ENCODE data around the gene IL4I1.

IL4I1 gene

DNA sequence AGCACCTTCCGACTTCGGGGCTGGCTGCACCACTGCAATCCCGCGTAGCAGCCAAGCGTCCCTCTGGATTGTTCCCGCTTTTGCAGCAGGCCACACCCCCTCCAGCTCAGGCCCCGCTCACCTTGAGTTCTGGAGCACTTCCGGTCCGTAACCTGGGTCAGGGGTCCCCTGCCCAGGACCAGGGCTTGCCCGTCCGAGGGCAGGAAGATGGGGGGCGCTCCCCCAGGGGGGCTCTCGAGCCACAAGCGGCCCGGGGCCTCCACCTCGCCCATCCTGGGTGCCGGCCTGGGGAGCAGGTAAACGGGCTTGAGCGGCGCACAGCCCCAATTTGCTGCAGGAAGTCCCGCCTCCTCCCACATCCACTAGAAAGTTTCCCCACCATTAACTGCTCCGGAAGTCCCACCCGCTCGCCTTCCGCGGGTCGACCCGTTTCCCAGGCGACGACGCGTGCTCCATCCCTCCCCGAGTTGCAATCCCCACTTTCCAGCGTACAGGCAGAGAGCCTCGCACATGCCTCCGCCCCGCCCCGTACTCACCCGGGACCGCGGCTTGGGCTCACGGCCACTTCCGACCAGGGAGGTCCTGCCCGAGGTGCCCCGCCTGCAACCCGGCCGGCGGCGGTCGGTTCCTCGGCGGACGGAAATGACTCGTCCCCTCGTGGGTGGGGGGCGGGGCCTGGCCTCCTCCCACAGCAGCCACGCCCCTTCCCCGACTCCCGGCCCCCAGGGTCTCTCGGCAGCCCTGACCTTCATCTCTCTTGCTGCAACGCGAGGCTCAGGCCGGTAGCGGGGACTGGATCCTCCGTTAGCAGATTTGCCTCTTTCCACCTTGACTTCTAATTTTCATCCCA, 29.5 kb downstream of the IL4I1 start, which contains the start of gene PNKP:
Gene PNKP (minus strand): TSS at position 644 of the 850 bp plus-strand sequence. CDS start 372 bp downstream, at position 272.
- Histone ChIP-seq H3K9ac (peak within 1 kb of the TSS; percentile 49; the same call in 1 of the 2 replicates), H3K4me2 (peak within 1 kb of the TSS; percentile 67), H4K20me1 (ENCODE audit: insufficient read depth) (no peaks in the 10 kb centered on the region), H3K27me3 (ENCODE audit: insufficient read depth, low read depth) (no peaks in the 10 kb centered on the region), H3K79me2 (ENCODE audit: insufficient read depth, low read depth) (0 out of 2 replicates have a peak, but pooled peaks cover 8% of the 10 kb centered on the region), H3K4me1 (ENCODE audit: low read depth, poor library complexity, severe bottlenecking) (peaks cover 37% of the 10 kb centered on the region), H3K36me3 (ENCODE audit: insufficient read depth) (peaks cover 5% of the 10 kb centered on the region; the same call in 1 of the 2 replicates), H3K27ac (peak within 1 kb of the TSS; percentile 24), H3K4me3 (IDR thresholded peaks at IDR 0.05; ENCODE audit: insufficient read depth, low read depth, low read length) (no peak within 1 kb of the TSS), H2AFZ (ENCODE audit: low read depth) (peak within 1 kb of the TSS; percentile 40)
- TF ChIP-seq, protein P1, sequence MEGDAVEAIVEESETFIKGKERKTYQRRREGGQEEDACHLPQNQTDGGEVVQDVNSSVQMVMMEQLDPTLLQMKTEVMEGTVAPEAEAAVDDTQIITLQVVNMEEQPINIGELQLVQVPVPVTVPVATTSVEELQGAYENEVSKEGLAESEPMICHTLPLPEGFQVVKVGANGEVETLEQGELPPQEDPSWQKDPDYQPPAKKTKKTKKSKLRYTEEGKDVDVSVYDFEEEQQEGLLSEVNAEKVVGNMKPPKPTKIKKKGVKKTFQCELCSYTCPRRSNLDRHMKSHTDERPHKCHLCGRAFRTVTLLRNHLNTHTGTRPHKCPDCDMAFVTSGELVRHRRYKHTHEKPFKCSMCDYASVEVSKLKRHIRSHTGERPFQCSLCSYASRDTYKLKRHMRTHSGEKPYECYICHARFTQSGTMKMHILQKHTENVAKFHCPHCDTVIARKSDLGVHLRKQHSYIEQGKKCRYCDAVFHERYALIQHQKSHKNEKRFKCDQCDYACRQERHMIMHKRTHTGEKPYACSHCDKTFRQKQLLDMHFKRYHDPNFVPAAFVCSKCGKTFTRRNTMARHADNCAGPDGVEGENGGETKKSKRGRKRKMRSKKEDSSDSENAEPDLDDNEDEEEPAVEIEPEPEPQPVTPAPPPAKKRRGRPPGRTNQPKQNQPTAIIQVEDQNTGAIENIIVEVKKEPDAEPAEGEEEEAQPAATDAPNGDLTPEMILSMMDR (conservative IDR thresholded peaks at IDR 0.05; ENCODE audit: low read depth, low read length), result no peak

DNA sequence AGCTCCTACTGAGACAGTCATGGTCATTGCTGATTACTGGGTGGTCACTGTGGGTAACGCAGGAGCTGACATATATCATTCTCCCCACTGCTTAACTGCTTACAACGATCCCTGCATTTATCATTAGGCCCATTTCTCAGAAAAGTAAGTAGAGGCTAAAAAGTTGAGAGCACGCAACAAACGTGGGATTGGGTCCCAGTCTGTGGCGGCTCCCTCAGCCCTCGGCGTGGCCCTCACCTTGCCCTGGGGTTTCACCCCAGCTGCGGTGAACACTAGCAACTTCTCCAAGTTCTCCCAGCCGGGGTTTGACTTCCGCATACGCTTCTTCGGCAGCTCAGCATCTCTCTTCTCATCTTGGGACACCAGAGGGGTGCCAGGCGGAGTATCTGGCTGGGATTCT, 31.8 kb downstream of the IL4I1 start:
- TF ChIP-seq, protein P1 (conservative IDR thresholded peaks at IDR 0.05; ENCODE audit: low read depth, low read length), result no peak
- no peaks in the 10 kb centered on the region for H3K27me3 ChIP-seq (ENCODE audit: insufficient read depth, low read depth)
- no peaks in the 10 kb centered on the region for H4K20me1 ChIP-seq (ENCODE audit: insufficient read depth)
- H3K79me2 ChIP-seq (ENCODE audit: insufficient read depth, low read depth), result 0 out of 2 replicates have a peak, but pooled peaks cover 8% of the 10 kb centered on the region
- H2AFZ ChIP-seq (ENCODE audit: low read depth), result no peak overlapping the region
- H3K9ac ChIP-seq, result no peak overlapping the region
- H3K4me2 ChIP-seq, result no peak overlapping the region
- no peak overlapping the region for H3K27ac ChIP-seq
- peaks cover 5% of the 10 kb centered on the region; the same call in 1 of the 2 replicates for H3K36me3 ChIP-seq (ENCODE audit: insufficient read depth)
- peaks cover 26% of the 10 kb centered on the region for H3K4me1 ChIP-seq (ENCODE audit: low read depth, poor library complexity, severe bottlenecking)
- no peak overlapping the region for H3K4me3 ChIP-seq (IDR thresholded peaks at IDR 0.05; ENCODE audit: insufficient read depth, low read depth, low read length)

DNA sequence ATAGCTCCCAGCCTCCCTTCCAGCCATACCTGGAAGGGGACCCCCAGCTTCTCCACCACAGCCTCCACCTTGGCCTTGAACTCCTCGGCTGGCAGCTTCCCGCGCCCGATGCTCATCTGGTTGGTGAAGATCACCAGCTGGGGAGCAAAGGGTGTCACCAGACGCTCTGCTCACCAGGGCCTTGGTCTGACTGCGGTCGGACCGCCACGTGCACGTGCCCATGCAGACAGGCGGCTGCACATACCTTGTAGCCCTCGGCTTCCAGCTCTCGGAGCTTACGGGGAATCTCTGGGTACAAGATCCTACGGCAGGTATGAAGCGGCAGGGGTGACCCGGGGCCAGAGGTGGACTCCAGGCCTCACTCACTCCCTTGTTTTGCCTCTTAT, 32.8 kb downstream of the IL4I1 start:
- no peak overlapping the region for H2AFZ ChIP-seq (ENCODE audit: low read depth)
- no peak overlapping the region for H3K4me2 ChIP-seq
- peaks cover 23% of the 10 kb centered on the region for H3K4me1 ChIP-seq (ENCODE audit: low read depth, poor library complexity, severe bottlenecking)
- TF ChIP-seq, protein P1 (conservative IDR thresholded peaks at IDR 0.05; ENCODE audit: low read depth, low read length), result no peak
- no peaks in the 10 kb centered on the region for H4K20me1 ChIP-seq (ENCODE audit: insufficient read depth)
- H3K79me2 ChIP-seq (ENCODE audit: insufficient read depth, low read depth), result 0 out of 2 replicates have a peak, but pooled peaks cover 8% of the 10 kb centered on the region
- H3K27ac ChIP-seq, result no peak overlapping the region
- H3K4me3 ChIP-seq (IDR thresholded peaks at IDR 0.05; ENCODE audit: insufficient read depth, low read depth, low read length), result no peak overlapping the region
- H3K36me3 ChIP-seq (ENCODE audit: insufficient read depth), result peaks cover 5% of the 10 kb centered on the region; the same call in 1 of the 2 replicates
- no peak overlapping the region for H3K9ac ChIP-seq
- H3K27me3 ChIP-seq (ENCODE audit: insufficient read depth, low read depth), result no peaks in the 10 kb centered on the region

DNA sequence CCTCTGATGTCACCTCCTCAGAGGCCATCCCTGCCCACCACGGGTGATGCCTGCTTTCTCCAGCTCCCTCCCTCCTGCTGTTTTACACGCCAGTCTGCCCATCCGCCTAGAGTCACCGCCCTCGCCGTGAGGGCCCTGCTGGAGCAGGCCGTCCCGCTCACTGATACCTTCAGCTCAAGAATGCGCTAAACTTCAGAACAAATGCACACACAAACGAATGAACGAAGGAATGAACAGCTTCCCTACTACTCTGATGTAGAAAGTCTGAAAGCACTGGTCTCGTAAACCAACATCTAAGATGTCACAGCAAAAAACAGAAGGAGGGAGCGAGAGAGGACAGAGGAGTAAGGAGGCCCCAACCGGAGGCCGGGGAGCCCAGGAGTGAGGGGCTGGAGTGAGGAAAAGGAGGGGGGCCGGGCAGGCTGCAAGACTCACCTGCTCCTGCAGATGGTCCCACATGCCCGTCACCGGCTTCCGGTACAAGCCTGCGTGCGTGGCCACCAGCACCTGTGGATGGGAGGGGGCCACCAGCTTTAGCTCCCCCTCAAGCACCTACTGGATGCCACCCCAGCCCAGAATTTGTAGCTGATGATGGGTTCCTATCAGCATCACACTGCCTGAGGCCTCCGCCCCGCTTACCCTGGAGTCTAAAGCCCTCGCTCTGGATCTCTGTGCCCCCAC, 33.3 kb downstream of the IL4I1 start:
- Histone ChIP-seq H3K4me1 (ENCODE audit: low read depth, poor library complexity, severe bottlenecking) (peaks cover 18% of the 10 kb centered on the region), H3K79me2 (ENCODE audit: insufficient read depth, low read depth) (0 out of 2 replicates have a peak, but pooled peaks cover 8% of the 10 kb centered on the region), H3K4me3 (IDR thresholded peaks at IDR 0.05; ENCODE audit: insufficient read depth, low read depth, low read length) (no peak overlapping the region), H3K27me3 (ENCODE audit: insufficient read depth, low read depth) (no peaks in the 10 kb centered on the region), H4K20me1 (ENCODE audit: insufficient read depth) (no peaks in the 10 kb centered on the region), H3K4me2 (no peak overlapping the region), H3K9ac (no peak overlapping the region), H3K36me3 (ENCODE audit: insufficient read depth) (peaks cover 5% of the 10 kb centered on the region; the same call in 1 of the 2 replicates), H3K27ac (no peak overlapping the region), H2AFZ (ENCODE audit: low read depth) (no peak overlapping the region)
- TF ChIP-seq, protein P1 (conservative IDR thresholded peaks at IDR 0.05; ENCODE audit: low read depth, low read length), result no peak

All from KMS-11 (cell line).